GM19324 (cell line): ENCODE results near the gene ZNF408.
"Not testable (repeated sequence)": the region's sequence is repeated elsewhere in the genome, so short reads cannot be mapped to it uniquely, and the experiment has no call there.

ENCODE experiments used
- ATAC-seq: cut with Tn5 transposase; IDR thresholded peaks from one replicate; pipeline ENCODE4 v1.9.1; 2021; ENCODE audit warnings: mild to moderate bottlenecking, moderate library complexity; ENCODE audit not compliant: unreplicated experiment, low FRiP score

Gene ZNF408

DNA sequence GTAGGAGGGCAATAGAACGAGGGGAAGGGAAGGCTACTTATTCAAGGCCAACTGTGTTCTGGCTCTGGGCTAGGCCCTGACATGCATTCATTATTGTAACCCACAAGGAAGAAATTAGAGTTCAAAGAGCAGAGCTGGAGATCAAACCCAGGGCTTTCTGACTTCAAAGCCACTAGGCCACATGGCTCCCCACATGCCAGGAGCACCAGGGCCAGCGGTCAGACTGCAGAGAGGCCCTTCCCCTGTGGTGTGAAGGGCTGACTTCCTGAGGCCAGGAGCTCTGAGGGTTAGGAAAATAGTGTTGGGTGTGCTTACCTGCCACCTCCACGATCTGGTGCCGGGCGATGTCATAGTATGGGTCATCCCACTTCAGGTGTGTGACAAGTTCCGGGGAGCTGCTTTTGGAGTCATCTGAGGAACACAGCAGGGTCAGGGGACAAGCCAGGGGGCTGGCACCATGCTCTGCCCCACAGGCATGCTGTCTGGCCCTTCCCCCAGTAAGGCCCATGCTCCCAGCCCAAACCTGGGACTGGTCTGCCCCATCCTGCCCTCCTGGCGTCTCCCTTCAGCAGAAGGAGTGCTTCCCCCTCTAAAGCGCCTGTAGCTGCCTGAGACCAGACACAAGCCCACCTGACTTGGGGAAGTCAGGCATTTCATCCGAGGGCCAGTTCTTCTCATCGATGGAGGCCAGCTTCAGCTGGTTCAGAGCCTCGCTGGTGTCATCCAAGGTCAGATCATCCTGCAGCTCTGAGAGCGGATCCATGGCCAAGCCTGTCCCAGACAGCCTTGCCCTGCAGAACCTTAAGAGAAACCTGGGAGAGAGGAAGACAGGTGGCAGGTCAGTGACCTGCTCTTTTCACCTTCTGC is 5.3 kb upstream of the ZNF408 start:
- ATAC-seq = no peak

DNA sequence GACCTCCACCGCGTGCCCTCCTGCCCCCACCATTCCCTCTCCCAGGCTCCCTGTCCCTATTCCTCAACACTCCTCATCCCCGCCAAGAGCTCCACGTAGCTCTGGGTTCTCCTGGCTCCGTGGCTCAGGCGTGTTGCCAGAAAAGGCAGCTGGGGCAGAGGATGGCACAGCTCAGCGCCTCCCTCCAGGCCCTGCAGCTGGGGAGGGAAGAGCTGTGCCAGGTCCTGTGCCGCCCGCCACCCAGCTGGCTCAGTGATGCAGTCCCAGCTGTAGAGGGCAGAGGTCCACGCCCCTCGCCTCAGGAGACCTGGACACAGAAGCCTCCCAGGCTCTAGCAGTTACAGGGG is 4.6 kb upstream of the ZNF408 start:
- no peak for ATAC-seq

DNA sequence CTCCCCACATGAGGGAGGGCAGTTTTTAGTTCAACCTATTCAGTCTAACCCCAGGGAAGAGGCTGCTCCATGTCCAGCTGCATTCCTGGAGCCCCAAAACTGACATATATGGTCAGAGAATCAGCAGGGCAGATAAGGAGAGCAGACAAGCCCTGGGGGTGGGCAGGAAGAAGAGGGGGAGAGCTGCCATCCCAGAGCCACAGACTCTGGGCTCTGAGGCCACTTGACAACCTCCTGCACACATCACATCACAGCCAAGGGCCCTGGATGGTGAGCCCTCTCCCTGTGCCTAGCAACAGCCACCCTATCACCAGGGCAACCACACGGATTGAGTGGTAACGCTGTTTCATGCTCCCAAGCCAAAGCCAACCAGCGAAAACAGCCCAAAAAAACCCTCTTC is 3.5 kb upstream of the ZNF408 start:
- ATAC-seq = no peak

DNA sequence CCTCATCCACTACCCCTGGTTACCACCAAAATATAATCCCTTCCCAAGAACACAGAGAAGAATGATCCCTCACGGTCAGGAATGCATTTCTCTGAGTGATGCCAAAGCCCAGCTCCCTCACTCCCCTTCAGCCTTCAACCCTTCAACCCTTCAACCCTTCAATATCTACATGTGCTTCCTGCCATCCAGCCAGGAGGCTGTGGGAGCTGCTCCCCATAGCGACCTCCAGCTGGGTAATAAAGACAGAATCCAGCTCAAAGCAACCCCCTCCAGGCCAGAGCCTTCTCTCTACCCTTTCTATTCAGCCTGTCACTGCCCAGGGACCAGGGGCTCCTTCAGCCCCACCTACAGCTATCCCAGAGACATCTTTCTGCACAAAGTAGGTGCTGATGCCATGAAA is 3.1 kb upstream of the ZNF408 start:
- ATAC-seq = no peak

DNA sequence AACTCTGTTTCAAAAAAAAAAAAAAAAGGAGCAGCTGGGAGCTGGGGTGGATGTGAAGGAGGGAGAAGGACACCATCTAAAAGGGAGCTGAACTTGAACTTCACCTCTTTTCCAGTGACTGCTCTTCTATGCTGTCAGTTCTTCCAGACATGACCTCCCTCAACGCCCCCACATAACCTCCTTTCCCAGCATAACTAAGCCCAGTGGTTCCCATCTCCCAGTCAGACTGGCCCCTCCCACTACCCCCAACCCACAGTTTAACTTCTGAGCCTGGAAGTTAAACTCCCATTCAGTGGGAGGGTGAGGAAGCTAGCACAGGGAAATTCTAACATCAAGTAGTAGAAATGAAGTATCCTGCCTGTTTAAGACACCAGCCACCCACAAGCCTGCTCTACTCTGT is 2.2 kb upstream of the ZNF408 start:
- ATAC-seq = no peak

DNA sequence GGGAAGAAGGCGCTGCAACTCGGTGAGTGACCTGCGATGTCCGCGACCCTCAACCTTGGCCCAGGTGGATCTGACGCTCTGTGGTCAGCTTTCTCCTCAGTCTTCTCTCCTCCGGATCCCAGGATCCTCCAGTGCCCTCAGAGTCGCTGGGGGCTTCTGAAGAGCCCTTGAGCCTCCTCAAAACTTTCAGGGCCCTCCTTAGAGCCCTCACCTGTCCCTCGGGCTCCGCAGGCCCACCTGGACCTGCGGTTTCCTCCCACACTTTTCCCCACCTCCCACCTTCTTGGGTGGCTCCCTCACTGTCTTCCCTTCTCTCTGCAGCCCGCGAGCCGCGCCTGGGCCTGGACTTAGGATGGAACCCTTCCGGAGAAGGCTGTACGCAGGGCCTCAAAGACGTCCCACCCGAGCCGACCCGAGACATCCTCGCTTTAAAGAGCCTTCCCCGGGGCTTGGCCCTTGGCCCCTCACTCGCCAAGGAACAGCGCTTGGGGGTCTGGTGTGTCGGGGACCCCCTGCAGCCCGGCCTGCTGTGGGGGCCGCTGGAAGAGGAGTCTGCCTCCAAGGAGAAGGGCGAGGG is 335 bp downstream of the ZNF408 start:
- ATAC-seq = no peak

DNA sequence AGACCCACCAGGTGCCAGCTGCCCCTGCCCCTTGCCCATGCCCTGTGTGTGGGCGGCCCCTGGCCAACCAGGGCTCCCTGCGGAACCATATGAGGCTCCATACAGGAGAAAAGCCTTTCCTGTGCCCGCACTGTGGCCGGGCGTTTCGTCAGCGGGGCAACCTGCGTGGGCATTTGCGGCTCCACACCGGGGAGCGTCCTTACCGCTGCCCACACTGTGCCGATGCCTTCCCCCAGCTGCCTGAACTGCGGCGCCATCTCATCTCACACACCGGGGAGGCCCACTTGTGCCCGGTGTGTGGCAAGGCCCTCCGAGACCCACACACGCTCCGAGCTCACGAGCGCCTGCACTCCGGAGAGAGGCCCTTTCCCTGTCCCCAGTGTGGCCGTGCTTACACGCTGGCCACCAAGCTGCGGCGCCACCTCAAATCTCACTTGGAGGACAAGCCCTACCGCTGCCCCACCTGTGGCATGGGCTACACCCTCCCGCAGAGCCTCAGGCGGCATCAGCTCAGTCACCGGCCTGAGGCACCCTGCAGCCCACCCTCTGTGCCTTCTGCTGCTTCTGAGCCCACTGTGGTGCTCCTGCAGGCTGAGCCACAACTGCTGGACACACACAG is 4.3 kb downstream of the ZNF408 start:
- no peak for ATAC-seq

DNA sequence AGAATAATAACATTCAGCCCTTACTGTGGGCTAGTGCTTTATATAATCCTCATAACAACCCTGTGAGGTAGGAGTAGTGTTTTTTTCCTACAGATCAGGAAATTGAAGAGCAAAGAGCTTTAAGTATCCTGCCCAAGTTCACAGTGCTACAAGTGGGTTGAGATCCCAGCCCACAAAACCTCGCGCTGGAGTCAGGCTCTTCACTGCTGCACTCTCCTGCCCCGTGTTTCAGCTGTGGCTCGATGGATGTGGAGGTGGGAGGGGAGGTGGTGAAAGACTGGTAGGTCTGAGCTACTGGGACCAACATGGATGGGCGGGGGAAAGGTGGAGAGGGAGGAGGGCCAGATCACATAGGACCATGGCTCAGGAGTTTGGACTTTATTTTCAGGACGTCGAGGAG is 6.1 kb downstream of the ZNF408 start:
- ATAC-seq = no peak

DNA sequence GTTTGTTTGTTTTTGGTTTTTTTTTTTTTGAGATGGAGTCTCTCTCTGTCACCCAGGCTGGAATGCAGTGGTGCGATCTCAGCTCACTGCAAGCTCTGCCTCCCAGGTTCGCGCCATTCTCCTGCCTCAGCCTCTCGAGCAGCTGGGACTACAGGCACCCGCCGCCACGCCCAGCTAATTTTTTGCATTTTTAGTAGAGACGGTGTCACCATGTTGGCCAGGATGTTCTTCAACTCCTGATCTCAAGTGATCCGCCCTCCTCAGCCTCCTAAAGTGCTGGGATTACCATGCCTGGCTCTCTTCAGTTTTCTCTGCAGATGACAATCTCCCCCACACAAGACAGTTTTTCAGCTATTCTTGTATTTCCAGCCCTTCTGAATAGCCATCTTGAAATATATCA is 8.5 kb downstream of the ZNF408 start:
- ATAC-seq = not testable (repeated sequence)

DNA sequence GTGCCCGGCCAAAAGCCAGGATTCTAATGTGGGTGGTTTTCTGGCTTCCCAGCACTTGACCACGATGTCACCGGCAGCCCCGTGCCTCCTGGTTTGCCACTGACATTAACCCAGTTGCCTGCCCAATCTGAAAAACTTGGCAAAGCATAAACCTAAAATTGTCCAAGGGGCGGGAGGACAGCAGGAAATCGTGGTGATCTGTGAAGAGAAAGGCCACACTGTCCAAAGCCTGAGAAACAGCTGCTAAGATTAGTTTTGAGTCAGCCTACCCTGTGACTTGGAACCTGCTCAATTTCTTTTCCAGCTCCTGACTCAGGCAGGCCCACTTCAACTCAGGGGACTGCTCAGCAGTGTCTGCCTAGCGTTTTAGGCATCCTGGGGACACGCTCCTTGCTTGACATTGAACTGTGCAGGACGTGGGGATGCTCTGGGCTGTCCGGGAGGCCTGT is 10.0 kb downstream of the ZNF408 start:
- ATAC-seq = no peak

DNA sequence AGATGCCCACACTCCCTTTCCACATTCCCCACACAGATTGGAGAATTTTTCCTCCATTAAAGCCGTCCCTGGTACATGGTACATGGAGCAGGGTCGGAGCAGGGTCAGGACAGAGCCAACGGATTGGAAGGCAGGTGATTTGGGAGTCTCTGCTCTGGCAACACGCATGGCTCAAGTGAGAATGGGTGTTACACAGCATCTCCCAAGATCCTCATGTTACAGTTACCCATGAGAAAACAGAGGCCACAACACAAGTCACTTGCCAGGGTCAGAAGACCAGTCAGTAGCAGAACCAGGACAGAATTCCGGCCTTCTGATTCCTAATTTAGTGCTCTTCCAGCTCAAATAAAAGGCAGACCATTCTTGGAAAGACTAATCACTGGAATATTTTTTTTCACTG is 10.5 kb downstream of the ZNF408 start:
- no peak for ATAC-seq

DNA sequence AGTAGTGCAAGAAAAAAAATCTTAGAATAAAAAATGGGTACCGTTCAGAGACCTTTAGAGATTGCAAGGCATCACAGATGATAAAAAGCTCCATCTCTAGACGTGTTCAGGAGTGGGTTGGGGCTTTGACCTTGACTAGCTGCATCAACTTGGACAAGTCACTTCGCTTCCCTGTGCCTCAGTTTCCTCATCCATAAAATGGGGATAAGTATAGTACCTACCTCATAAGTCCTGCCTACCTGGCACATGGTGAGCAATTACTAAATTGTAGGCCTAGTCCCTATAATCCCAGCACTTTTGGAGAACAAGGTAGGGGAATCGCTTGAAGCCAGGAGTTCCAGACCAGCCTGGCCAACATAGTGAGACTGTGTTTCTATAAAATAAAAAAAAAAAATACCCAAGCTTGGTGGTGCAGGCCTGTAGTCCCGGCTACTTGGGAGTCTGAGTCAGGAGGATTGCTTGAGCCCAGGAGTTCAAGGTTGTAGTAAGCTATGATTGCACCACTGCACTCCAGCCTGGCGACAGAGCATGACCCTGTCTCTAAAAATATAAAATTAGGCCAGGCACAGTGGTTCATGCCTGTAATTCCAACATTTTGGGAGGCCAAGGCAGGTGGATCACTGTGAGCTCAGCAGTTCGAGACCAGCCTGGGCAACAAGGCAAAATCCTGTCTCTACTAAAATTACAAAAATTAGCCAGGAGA is 12.2 kb downstream of the ZNF408 start:
- no peak for ATAC-seq

DNA sequence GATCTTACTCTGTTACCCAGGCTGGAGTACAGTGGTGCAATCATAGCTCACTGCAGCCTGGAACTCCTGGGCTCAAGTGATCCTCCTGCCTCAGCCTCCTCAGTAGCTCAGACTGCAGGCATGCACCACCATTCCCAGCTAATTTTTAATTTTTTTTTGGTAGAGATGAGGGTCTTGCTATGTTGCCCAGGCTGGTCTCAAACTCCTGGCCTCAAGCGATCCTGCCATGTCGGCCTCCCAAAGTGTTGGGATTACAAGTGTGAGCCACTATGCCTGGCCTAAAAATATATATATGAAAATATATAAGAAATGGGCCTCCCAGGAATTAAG is 17.0 kb downstream of the ZNF408 start:
- ATAC-seq = not testable (repeated sequence)

DNA sequence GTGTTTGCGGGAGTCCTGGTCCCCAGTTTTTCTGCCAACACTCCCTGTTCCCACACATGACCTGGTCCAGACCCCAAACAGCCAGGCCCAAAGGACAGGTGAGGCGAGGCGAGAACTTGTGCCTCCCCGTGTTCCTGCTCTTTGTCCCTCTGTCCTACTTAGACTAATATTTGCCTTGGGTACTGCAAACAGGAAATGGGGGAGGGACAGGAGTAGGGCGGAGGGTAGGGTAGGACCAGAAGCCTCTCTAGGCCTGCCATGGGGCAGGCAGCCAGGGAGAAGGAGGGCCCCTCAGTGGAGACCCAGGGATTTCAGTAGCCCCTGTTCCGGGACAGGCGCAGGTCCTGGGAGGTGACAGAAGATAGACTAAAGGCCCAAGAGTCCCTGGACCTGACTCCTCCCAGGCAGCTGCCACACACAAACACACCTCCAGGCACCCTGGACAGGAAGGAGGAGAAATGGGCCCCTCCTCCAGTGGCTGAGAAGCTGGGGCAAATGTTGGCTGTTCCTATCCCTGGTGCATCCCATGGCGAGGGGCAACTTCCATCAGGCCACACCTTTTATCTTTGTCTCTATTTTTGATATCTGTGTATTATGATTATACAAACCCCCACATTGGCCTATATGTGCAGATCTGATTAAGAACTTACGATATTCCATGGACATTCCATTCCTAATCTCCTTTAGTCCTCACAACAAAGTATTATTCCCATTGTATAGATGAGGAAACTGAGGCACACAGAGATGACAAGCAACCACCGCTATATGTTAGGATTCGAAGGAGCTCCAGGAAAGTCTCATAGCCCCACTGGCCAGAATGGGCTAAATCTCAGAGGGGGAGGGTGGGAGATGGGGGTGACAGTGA is 17.6 kb downstream of the ZNF408 start:
- no peak for ATAC-seq

DNA sequence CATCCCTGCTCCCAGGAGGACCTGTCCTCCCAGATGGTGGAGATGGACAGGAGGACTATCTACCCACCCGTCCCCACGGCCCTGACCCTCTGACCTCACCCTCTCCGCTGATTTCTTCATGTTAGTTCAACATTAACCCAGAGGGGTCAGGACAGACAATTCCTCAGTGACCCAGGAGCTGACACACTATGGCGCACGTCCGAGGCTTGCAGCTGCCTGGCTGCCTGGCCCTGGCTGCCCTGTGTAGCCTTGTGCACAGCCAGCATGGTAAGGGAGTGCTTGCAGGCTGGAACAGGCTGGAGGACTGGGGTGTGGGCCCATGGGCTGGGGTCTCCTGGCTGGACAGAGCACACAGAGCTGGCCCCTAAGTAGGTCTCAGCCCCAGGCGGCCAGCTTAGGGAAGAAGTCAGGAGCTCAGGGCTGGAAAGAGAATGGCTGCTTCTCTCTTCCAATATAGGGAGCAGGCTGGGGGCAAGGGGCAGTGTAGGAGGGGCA is 18.3 kb downstream of the ZNF408 start, which contains the start of gene F2:
F2 (plus strand) TSS at position 166 of the 495 bp plus-strand sequence; CDS start at position 189, 23 bp downstream.
- no peak for ATAC-seq

DNA sequence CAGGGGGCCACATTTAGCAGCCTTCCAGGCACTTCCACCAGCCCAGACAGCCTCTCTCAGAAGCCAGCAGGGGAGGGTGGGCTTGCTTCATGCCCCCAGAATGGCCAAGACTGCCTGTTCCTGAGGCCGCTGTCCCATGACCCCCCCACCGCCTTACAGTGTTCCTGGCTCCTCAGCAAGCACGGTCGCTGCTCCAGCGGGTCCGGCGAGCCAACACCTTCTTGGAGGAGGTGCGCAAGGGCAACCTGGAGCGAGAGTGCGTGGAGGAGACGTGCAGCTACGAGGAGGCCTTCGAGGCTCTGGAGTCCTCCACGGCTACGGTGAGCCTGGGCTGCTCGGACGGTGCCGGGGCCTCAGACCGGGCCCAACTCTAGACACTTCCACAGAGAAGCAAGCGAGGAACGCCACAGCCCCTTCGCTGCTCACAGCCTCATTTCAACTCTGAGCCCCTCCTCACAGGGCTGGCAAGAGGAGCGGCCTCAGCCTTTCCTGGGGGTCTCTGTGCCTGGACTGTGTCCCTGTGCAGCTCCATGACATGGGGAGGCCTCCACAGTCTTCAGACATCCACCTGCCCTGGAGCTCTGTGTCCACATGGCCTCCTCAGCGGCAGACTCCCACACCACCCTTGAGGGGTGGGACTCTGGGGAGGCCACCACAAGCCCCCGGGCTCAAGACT is 18.9 kb downstream of the ZNF408 start:
- no peak for ATAC-seq

DNA sequence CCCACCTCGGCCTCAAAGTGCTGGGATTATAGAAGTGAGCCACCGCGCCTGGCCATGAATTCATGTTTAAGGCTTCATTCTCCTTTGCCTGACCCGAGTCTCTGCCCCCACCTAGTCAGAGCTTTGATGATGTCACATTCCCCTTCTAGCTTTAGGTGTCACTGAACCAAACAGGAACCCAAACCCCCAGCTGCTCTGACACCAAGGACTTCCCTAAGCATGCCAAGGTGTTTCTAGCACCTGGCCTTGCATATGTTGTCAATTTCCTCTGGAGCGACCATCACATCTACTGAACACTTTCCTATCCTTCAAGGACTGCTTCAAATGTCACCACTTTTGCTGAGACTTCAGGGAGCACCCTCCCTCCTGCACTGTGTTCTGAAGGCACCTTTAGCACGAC is 20.5 kb downstream of the ZNF408 start:
- no peak for ATAC-seq

DNA sequence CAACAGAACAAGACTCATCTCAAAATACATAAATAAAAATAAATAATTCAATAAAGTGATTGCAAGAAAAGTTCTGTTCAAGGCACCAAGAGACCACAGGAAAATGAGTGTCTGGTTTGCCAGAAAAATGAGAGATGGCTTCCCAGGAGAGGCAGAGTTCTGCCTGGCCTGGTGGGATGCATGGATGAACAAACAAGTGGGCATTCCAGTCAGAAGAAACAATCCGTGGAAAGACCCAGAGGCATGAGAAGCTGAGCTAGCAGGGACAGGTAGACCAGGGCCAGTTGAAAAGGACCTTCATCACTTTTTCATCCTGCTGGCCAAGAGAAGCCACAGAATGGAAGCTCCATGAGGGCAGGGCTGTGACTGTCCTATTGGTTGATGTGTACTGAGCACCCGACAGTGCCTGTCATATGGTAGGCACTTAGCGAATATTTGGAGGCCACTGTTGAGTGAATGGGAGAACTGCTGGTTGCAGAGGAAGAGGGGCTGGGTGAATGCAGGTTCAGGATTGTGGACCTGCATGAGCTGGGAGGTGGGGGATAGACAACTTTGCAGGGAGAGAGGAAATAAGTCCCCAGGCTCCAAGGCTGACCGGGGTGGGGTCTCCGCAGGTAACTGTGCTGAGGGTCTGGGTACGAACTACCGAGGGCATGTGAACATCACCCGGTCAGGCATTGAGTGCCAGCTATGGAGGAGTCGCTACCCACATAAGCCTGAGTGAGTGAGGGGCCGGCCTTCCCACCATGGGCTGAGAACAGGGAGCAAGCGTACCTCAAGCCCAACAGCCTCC is 21.9 kb downstream of the ZNF408 start:
- ATAC-seq = no peak

DNA sequence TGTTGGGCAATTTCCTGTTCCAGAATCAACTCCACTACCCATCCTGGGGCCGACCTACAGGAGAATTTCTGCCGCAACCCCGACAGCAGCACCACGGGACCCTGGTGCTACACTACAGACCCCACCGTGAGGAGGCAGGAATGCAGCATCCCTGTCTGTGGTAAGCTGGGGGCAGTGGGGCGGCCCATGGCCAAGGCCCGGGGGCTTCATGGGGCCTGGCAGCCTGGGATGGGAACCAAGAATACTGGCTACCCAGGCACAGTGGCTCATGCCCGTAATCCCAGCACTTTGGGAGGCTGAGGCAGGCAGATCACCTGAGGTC is 22.5 kb downstream of the ZNF408 start:
- no peak for ATAC-seq
